ENCODE measurements around the gene NR2E1. TPM values are rescaled to one million over a fixed set of nuclear protein-coding genes. Genes with fewer than 3 reads are reported as not detected.

Gene NR2E1
- total and polyA plus RNA-seq, 9 donors: 0.02 TPM; not detected in 8

DNA sequence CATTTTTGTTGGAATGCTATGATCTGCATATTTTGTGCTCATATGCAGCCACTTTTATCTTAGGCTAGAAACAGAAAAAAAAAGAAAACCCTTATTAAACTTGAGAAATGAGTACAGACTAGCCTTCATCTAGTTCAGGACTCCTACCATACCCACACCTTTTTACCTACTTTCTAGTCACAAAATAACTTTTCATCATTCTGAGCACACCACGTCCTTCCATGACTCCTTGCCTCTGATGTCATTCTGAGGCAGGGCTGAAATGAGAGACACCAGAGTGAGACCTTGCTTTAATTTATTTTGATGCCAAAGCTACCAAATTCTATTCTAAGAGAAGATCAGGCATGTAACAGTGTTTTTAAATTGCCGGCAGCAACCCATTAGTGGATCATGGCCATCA, 56.2 kb downstream of the NR2E1 start:
- Histone ChIP-seq H3K4me1 (ENCODE audit: insufficient read depth) (no peaks in the 10 kb centered on the region), H3K27me3 (no peaks in the 10 kb centered on the region), H3K9me3 (no peaks in the 10 kb centered on the region), H3K27ac (no peak overlapping the region), H3K36me3 (no peaks in the 10 kb centered on the region), H3K4me3 (no peak overlapping the region)
- TF ChIP-seq, protein P1, sequence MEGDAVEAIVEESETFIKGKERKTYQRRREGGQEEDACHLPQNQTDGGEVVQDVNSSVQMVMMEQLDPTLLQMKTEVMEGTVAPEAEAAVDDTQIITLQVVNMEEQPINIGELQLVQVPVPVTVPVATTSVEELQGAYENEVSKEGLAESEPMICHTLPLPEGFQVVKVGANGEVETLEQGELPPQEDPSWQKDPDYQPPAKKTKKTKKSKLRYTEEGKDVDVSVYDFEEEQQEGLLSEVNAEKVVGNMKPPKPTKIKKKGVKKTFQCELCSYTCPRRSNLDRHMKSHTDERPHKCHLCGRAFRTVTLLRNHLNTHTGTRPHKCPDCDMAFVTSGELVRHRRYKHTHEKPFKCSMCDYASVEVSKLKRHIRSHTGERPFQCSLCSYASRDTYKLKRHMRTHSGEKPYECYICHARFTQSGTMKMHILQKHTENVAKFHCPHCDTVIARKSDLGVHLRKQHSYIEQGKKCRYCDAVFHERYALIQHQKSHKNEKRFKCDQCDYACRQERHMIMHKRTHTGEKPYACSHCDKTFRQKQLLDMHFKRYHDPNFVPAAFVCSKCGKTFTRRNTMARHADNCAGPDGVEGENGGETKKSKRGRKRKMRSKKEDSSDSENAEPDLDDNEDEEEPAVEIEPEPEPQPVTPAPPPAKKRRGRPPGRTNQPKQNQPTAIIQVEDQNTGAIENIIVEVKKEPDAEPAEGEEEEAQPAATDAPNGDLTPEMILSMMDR (IDR thresholded peaks at IDR 0.05): no peak
- TF ChIP-seq EP300 (IDR thresholded peaks at IDR 0.05) (no peak), POLR2A (IDR thresholded peaks at IDR 0.05) (no peak)
- DNase-seq: no peak
- intact Hi-C loops (cut with DNase I): no loop called here
- WGBS, 3 donors: 88 to 97% (median 94%) methylated on average over 2 of the region's 2 CpGs

- WGBS, 3 donors: 63 to 76% (median 75%) methylated on average over 1 of the region's 1 CpG
- no peak for DNase-seq
- Histone ChIP-seq H3K27me3 (no peaks in the 10 kb centered on the region), H3K9me3 (no peaks in the 10 kb centered on the region), H3K36me3 (no peaks in the 10 kb centered on the region), H3K4me3 (no peak overlapping the region), H3K27ac (no peak overlapping the region), H3K4me1 (ENCODE audit: insufficient read depth) (no peaks in the 10 kb centered on the region)
- TF ChIP-seq, protein P1 (IDR thresholded peaks at IDR 0.05): no peak
- TF ChIP-seq EP300 (IDR thresholded peaks at IDR 0.05) (no peak), POLR2A (IDR thresholded peaks at IDR 0.05) (no peak)
- intact Hi-C loops (cut with DNase I): no loop called here
Observed at GRCh38 chr6:108222504-108222903, 56.7 kb downstream of the NR2E1 start.

DNA sequence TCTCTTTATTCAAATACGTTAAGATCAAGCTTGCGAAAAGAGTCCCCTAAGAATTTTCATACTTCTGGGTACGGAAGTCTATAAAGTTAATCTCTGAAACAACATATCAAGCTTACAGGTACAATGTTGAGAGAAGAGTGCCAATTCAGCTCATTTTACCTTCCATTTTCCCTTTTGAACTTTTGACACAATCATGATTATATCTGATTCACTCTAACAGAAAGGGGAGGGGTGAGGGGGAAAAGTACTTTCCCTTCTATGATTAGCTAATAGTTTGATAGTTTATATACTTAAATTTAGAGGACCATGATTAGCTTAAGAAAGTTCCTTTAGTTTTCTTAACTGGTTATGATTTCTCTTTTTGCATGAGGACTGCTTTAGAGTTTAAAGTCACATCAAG, 61.5 kb downstream of the NR2E1 start:
- TF ChIP-seq, protein P1 (IDR thresholded peaks at IDR 0.05): no peak
- TF ChIP-seq EP300 (IDR thresholded peaks at IDR 0.05) (no peak), POLR2A (IDR thresholded peaks at IDR 0.05) (no peak)
- intact Hi-C loops (cut with DNase I): no loop called here
- no peak for DNase-seq
- Histone ChIP-seq H3K27ac (no peak overlapping the region), H3K27me3 (no peaks in the 10 kb centered on the region), H3K4me3 (no peak overlapping the region), H3K4me1 (ENCODE audit: insufficient read depth) (no peaks in the 10 kb centered on the region), H3K9me3 (no peaks in the 10 kb centered on the region), H3K36me3 (no peaks in the 10 kb centered on the region)
- WGBS, 3 donors: 96 to 99% (median 96%) methylated on average over 3 of the region's 3 CpGs

DNA sequence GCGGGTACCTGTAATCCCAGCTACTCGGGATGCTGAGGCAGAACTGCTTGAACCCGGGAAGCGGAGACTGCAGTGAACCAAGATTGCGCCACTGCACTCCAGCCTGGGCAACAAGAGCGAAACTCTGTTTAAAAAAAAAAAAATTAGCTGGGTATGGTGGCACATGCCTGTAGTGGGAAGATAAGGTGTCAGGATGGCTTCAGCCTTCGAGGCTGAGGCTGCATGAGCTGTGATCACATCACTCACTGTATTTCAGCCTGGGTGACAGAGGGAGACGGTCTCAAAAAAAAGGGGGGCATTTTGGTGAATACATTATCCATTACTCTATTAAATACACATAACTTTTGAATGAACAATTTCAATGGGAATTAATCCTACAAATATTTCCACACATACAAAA, 62.6 kb downstream of the NR2E1 start:
- TF ChIP-seq POLR2A (IDR thresholded peaks at IDR 0.05) (no peak), EP300 (IDR thresholded peaks at IDR 0.05) (no peak)
- TF ChIP-seq, protein P1 (IDR thresholded peaks at IDR 0.05): no peak
- no peaks in the 10 kb centered on the region for H3K27me3 ChIP-seq
- H3K4me3 ChIP-seq: no peak overlapping the region
- H3K4me1 ChIP-seq (ENCODE audit: insufficient read depth): no peaks in the 10 kb centered on the region
- H3K36me3 ChIP-seq: no peaks in the 10 kb centered on the region
- intact Hi-C loops (cut with DNase I): no loop called here
- 94 to 96% (median 96%) methylated on average over 8 of the region's 8 CpGs for whole genome bisulfite sequencing, 3 donors
- no peak overlapping the region for H3K27ac ChIP-seq
- H3K9me3 ChIP-seq: no peaks in the 10 kb centered on the region
- DNase-seq: no peak

GRCh38 chr6:108235127-108235526, 69.3 kb downstream of the NR2E1 start:
- H3K27me3 ChIP-seq: no peaks in the 10 kb centered on the region
- no peaks in the 10 kb centered on the region for H3K36me3 ChIP-seq
- 91 to 96% (median 93%) methylated on average over 4 of the region's 4 CpGs for WGBS, 3 donors
- no peak overlapping the region for H3K27ac ChIP-seq
- no peaks in the 10 kb centered on the region for H3K4me1 ChIP-seq (ENCODE audit: insufficient read depth)
- H3K9me3 ChIP-seq: no peaks in the 10 kb centered on the region
- TF ChIP-seq EP300 (IDR thresholded peaks at IDR 0.05) (no peak), POLR2A (IDR thresholded peaks at IDR 0.05) (no peak)
- TF ChIP-seq, protein P1 (IDR thresholded peaks at IDR 0.05): no peak
- no peak for DNase-seq
- H3K4me3 ChIP-seq: no peak overlapping the region
- intact Hi-C loops (cut with DNase I): no loop called here
